Dermis blood vessel endothelial cell (primary cell): ENCODE results near the gene ATF6B. TPM values are rescaled to one million over a fixed set of nuclear protein-coding genes. Genes with fewer than 3 reads are reported as not detected.

Experiments
- DNase-seq: peaks from one replicate; pipeline ENCODE4 v3.0.0; 2010
- total RNA-seq: library from RNA; depleted of rRNA; stranded (reverse); fragments of >200 nt; gene quantifications from 2 replicates; pipeline ENCODE4 v1.2.3, GENCODE V29; 2014

Gene ATF6B
- total RNA-seq, result 13.4 and 20.5 TPM in 2 replicates

GRCh38 chr6:32127717-32128592 lies at the start of gene ATF6B:
TSS of gene ATF6B (minus strand) at chr6:32128246. CDS start at chr6:32128207, 39 bp downstream.
- peak; percentile 100 for DNase-seq

- peak; percentile 79 for DNase-seq
Measured at GRCh38 chr6:32177183-32177787, 49.2 kb upstream of the ATF6B start.

- DNase-seq, result no peak
Measured at GRCh38 chr6:32176476-32177182, 48.6 kb upstream of the ATF6B start.

GRCh38 chr6:32175711-32176475 lies 47.8 kb upstream of the ATF6B start, which contains the start of gene AGPAT1:
TSS of gene AGPAT1 (minus strand) at chr6:32176084. CDS start at chr6:32171496, 4,588 bp downstream.
- DNase-seq, result peak; percentile 97

- no peak for DNase-seq
Measured at GRCh38 chr6:32175322-32175710, 47.3 kb upstream of the ATF6B start.

- DNase-seq, result no peak
Measured at GRCh38 chr6:32174416-32174815, 46.4 kb upstream of the ATF6B start.

- no peak for DNase-seq
Measured at GRCh38 chr6:32173051-32173727, 45.1 kb upstream of the ATF6B start.

- no peak for DNase-seq
Measured at GRCh38 chr6:32171234-32171633, 43.2 kb upstream of the ATF6B start.

GRCh38 chr6:32170294-32170693 lies 42.2 kb upstream of the ATF6B start:
- no peak for DNase-seq

GRCh38 chr6:32168807-32169591 lies 41.0 kb upstream of the ATF6B start:
- no peak for DNase-seq

GRCh38 chr6:32168350-32168749 lies 40.3 kb upstream of the ATF6B start:
- no peak for DNase-seq

- DNase-seq, result no peak
Measured at GRCh38 chr6:32167761-32168262, 39.8 kb upstream of the ATF6B start.

GRCh38 chr6:32167154-32167760 lies 39.2 kb upstream of the ATF6B start:
- DNase-seq, result no peak

- no peak for DNase-seq
Measured at GRCh38 chr6:32166411-32167061, 38.5 kb upstream of the ATF6B start.

- no peak for DNase-seq
Measured at GRCh38 chr6:32164295-32164694, 36.2 kb upstream of the ATF6B start, which contains the start of gene EGFL8. TSS of gene EGFL8 (plus strand) at chr6:32164595. CDS start at chr6:32166166, 1,571 bp downstream.

GRCh38 chr6:32163559-32164258 lies 35.7 kb upstream of the ATF6B start:
- no peak for DNase-seq

- no peak for DNase-seq
Measured at GRCh38 chr6:32158052-32158451, 30.0 kb upstream of the ATF6B start.

- no peak for DNase-seq
Measured at GRCh38 chr6:32156891-32157290, 28.8 kb upstream of the ATF6B start.
